HG03378 (cell line): Measurements from ENCODE around the gene RIN3.
A peak's percentile ranks its signal among the peaks of the same experiment; 100 is the strongest.
"Not testable (repeated sequence)": the region's sequence is repeated elsewhere in the genome, so short reads cannot be mapped to it uniquely, and the experiment has no call there.

Experiments
- ATAC-seq: cut with Tn5 transposase; IDR thresholded peaks from one replicate; pipeline ENCODE4 v1.9.1; 2021; ENCODE audit warnings: mild to moderate bottlenecking, moderate library complexity; ENCODE audit not compliant: unreplicated experiment

The RIN3 gene

DNA sequence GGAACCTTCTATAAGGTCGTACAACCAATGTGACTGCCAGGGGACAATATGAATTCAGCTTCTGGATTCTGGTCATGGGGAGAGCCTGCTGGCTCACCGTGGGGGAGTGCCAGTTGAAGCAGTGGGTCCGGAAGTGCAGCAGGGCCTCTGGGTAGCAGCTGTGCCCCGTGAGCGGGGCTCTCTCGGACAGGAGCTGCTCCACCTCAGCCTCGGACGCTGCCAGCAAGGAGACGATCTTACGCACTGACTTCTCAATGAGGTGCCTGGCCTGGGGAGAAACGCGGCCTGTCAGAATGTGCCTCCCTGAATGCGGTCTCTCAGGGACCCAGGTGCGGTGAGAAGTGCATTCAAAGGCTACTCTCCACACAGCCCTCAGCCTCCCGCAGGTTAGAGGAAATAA is 192.8 kb downstream of the RIN3 start:
- no peak for ATAC-seq

DNA sequence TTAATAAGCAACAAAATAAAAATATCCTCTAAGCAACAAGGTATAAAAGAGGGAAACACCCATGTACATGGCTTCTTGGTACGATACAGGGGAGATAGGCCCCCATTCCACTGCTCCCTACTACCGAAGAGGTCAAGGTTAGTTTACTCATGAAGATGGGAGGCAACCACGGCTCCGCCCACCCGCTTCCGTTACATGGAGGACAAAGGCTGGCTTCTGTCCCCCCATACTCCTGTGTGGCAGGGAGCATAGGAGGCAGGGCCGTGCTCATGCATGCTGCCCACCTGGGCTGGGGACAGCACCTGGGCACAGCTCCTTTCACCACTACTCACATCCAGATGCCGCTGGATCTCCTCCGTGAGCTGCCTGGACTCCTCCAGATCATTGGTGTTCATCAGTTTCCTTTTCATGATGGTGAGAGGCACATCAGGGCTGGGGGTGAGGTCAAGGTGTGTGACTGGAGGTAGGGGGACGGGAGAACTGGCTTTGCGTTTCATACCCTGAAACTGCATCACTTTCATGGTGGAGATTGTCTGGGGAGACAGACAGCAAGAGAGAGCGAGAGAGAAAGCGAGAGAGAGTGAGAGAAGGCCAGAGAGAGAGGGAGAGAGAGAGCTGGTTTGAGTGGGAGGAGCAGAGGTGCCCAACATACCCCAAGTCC is 195.9 kb downstream of the RIN3 start:
- no peak for ATAC-seq

DNA sequence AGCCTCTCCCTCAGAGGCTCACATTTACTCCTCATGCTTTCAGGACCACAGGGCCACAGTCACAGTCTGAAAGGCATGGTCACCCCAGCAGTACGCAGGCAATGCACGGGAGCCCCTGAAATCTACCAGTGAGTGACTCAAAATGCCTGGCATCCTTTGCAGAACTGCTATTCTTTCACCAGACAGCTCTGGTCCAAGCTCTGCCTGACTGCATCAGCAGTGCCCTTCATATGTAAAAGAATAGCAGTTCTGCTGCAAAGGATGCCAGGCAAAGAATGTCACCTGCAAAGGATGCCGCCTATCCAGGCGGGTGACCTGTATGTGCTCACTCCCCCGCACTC is 196.4 kb downstream of the RIN3 start:
- ATAC-seq: no peak

DNA sequence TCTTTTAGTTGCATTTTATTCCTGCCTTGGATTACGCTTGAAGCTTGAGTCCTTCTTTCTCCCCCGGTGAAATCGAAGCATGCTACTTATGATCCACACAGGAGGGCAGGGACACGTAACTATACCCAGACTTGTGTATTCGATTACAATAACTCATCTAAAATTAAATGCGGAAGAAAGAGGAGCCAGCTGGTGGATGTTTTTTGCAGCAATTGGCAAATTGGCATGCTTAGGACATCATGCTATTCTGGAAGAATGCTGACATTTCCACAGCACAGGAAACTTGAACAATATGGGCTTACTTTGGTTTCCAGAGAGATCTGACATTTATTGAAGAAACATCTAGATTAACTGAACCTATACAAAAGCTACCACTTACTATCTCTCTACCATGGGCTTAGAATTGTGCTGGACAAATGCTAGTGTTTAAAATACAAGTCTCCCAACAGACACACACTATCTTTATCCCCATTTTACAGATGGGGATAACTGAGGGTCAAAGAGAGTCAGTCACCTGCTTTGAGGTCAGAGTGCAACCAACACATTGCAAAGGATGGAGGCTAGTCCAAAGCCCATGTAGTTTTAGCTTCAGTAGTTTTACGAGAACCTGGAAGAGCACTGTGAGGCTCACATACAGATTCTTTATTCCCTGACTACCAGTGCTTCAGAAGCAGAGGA is 198.5 kb downstream of the RIN3 start:
- ATAC-seq: no peak

DNA sequence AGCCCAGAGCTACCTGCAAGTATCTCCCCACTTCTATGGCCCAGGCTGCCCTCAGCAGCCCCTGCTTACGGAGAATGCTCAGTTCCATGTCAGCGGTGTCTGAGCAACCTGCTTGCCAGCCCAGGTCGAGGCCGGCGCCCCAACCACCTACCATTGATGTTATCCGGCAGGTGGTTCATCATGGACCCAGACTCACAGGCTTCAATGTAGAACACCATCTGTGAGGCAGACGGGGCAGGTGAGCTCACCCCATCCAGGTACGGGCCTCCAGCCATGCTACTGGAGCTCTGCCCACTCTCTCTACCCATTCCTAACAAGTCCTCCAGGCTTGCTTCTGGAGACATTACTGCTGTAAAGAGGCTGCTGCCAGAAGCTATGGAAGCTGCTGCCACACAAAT is 199.1 kb downstream of the RIN3 start:
- no peak for ATAC-seq

DNA sequence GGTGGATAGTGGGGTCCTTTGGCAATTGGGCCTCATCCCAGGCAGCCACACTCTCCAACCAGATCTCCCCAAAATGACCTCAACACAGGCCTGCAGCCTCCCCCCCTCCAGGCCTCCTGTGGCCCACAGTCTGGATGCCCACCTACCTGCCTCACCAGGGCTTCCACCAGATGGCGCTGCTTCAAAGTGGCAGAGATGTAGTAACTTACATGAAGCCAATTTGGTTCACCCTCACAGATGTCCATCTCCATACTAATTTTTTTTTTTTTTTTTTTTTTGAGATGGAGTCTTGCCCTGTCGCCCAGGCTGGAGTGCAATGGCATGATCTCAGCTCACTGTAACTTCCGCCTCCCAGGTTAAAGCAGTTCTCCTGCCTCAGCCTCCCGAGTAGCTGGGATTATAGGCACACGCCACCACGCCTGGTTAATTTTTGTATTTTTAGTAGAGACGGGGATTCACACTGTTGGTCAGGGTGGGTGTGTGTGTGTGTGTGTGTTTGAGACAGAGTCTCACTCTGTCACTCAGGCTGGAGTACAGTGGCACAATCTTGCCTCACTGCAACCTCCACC is 201.2 kb downstream of the RIN3 start:
- ATAC-seq: not testable (repeated sequence)

DNA sequence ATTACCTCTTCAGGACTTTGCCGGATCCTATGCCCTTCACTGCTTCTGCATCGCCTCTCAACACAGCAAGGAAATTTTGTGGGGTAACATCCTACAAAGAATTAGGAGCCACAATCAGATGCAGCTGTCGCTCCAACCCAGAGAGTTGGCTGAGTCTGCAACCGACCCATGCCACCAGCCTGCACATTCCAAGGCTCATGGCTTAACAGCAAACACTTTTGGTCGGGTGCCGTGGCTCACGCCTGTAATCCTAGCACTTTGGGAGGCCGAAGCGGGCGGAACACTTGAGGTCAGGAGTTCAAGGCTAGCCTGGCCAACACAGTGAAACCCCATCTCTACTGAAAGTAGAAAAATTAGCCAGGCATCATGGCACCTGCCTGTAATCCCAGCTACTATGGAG is 202.6 kb downstream of the RIN3 start:
- ATAC-seq: no peak

DNA sequence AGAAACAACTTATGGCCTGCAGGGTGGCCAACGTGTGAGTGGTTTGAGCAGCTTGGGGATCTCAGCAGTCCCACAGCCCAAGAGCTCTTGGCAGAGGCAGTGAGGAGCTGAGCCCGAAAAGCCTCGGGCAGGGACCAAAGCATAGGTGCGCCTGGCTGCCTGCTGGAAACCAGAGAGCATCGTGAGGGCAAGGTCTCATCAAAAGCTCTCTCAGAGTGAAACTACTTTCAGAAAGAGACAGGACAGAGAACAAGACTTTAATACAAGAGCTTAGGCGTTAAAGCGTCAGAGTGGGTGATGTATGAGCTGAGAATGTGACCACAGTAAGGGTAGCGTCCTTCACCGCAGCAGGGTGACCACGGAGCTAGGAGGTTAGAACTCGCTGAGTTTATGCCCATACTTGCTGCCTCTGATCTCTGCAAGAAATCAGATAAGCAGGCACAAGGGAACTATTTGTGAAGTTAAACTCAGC is 204.0 kb downstream of the RIN3 start:
- no peak for ATAC-seq

DNA sequence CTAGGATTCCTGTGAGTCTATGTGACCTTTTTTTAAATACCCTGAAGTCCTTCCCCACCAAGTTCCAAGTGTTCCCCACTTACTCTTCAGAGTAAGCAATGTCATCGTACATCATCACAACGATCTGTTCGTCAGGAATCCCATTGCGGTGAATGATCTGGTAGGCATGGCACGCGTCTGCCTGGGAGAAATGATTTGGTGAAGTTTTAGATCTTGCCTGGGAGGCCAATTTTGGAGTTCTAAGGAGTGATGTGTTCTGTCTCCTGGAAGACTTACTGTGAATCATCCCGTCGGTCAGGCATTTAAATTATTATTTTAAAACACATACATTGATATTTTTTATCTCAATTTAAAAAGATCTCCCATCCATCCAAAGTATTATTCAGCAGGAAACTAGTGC is 205.1 kb downstream of the RIN3 start:
- ATAC-seq: no peak

DNA sequence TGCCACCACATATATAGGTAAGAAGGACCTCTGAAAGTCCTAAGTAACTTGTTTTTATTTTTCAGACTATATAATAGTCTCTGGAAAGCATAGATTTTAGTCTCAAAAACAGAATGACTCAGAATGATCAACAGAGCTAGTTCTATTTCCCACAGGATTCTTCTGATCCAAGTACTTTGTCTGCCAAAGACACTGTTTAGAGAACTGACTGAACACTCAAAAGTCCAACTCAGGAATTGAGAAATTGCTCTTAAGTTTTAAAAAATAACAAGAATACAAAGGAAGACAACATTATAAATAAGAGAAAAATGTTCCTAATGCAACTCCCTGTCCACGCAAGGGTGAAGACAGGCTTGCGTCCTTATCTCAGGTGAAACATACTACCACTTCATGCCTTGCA is 205.8 kb downstream of the RIN3 start:
- ATAC-seq: no peak

DNA sequence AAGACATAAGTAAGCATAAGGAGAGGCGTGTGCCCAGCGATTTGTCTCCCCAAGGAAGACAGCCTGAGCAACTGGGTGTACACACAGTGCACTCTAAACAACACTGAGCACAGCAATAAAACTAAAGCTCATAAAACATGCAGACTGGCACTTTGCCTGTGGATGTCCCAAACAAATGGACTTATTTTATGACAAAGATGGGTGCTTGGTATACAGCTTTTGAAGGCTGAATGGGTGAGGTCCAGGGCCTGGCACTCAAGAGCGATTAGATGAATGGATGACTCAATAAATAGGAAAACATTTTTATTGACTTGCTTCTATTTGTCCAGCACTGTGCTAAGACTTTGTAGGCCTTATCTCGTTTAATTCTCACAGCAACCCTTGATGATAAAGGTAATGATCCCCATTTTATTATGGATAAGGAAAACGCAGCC is 206.3 kb downstream of the RIN3 start:
- no peak for ATAC-seq

DNA sequence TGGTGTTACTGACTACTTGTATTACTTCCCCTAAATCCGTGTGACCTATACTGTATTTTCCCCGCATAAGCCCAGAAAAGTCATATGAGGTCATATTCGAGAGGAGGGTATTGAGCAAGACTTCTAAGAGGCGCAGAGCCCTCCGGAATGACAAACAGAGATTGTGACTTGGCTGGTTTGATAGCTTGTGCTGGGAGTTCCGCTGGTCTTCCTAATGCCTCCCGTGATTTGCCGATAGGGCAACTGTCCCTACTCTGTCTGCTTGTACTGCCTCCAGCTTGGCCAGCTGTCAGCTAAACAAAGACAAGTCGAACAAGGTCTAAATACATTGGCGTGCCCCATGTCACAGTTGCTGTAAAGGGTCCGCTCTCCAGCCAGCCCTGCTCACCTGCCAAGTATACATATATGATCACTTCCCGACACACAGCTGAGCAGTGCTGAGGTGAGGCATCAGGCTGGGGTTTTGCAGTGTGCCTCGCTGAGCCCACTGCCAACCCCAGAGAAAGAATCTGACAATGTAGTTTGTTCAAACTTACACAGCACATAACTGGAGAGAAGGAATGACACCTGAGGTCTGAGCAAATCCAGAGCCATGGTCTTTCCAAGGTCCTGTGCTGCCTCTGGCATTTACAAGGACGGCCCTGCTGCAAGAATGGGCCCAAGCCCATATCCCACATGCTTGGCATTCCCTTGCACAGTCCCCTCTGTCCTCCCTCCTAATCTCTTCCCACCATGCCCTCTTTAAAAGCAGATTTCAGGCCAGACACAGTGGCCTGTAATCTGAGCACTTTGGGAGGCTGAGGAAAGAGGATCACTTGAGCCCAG is 211.1 kb downstream of the RIN3 start:
- no peak for ATAC-seq

DNA sequence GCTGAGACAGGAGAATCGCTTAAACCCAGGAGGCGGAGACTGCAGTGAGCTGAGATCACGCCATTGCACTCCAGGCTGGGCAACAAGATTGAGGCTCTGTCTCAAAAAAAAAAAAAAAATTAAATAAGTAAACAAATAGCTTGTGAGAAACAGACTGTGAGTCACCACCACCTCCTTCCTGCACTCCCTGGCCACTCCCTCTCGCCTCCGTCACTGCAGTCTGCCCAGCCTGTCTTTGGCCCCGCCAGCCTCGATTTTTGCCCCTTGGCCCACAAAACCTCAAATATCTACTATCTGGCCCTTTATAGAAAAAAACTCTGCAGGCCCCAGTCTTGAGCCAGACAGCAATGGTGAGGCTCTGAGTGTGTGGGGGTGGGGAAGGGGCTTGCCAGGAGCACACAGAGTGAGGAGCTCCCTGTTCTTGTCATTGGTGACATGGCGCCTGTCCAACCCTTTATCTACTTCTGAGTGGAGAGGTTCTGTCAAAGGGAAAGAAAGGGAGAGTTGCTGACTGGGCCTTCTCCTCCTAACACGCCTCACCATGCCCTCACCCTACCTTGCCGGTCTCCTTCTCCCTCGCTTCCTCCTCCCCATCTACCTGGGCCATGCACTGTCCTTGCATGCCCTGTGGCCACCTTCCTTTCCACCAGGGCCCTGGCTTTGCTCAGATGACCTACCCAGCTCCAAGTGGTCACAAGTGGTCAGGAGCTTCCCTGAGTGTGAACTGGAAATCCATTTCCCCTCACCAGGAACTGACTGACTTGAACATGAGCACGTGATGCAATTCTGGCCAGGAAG is 212.8 kb downstream of the RIN3 start:
- ATAC-seq: no peak

DNA sequence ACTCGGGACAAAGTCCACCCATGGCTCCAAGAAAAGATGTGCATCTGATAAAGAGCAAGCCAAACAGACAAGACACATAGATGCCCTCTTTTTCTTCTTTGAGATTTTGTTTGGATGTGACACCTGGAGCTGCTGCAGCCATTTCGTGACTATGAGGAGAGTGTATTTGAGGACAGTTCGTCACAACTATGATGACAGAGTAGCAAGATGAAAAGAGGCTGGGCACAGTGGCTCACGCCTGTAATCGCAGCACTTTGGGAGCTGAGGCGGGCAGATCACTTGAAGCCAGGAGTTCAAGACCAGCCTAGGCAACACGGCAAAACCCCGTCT is 213.3 kb downstream of the RIN3 start:
- no peak for ATAC-seq

DNA sequence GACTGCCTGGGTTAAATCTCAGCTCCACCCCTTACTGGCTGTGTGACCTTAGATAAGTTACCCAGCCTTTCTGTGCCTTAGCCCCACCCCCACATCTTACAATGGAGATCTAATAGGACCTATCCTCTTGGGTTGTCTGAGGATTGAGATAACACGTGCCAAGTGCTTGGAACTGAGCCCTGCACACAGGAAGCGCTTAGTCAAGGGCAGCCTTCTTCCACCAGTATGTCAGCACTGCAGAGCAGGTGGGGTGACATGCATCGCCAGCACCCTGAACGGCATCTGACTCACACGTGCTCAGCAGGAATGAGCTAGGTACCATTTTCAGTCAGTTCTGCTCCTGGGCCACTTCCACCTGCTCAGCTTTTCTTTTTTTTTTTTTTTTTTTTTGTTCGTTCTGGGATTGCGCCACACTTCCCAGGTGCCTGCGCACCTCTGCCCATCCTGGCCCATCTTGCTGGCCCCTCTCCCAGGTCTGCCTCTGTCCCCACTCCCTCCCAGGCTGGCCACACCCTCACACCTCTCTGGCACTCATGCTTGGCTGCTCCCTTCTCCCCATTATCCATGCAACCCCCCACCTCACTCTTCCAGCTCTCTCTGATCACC is 215.3 kb downstream of the RIN3 start:
- ATAC-seq: peak; percentile 48

DNA sequence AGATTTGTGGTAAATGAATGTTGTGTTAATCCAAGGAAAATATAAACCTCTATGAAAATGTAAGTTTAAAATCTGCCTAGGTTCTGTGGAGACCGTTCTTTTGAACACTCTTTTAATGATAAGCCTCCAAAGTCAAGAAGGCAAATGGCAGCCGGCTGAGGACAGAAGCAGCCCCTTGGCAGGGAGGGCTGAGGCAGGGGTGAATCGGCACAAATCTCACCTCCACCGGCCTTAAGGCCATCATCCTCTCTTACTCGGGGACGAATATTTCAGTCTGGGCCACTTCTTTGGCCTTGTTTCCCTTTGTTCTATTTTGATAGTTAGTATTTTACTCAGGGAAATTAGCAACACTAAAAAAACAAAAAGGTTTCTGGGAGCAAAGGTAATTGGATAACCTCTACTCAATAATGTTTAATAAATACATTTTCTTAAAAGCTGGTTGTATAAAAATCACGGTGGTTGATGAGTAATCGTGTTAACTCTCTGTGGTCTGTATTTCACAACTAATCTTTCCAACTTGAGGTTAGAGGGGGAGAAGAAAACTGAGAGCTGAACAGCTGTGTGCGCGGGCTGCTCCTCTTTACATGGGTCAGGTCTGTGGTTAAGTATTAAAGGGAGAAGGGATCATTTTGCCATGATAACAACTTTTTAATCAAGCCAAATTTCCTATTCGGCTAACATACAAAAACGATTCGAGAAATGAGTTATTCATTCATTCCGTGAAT is 216.2 kb downstream of the RIN3 start:
- ATAC-seq: peak; percentile 52

DNA sequence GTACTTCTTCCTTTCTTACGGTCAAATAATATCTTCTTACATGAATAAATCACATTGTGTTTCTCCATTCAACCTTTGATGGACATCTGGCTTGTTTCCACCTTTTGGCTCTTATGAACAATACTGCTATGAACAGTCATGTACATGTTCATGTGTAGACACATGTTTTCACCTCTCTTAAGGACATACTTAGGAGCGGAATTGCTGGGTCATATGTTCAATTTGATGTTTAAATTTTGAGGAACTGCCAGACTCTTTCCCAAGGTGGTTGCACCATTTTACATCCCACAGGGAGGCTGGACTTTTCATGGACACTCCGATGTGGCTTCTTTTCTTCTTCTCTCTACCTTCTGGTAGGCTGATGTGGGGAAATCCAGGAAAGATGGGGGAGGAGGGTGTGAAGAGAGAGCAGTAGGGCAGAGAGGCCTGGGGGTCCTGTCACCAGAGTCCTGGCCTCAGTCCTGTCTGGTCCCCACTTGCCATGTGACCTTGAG is 218.1 kb downstream of the RIN3 start:
- ATAC-seq: no peak

DNA sequence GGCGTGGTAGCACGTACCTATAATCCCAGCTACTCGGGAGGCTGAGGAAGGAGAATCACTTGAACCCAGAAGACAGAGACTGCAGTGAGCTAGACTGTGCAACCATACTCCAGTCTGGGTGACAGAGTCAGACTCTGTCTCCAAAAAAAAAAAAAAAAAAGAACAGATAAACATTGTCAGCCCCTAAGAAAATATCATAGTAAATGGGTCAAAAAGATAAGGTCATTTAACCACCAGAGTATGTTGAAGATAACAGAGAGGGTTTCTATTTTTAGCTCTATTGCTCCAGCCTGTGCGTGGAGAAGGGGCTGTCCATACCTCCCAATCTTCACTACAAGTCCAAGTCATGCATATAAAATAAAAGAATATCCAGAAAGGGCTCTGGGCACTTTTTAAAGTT is 219.4 kb downstream of the RIN3 start:
- no peak for ATAC-seq

DNA sequence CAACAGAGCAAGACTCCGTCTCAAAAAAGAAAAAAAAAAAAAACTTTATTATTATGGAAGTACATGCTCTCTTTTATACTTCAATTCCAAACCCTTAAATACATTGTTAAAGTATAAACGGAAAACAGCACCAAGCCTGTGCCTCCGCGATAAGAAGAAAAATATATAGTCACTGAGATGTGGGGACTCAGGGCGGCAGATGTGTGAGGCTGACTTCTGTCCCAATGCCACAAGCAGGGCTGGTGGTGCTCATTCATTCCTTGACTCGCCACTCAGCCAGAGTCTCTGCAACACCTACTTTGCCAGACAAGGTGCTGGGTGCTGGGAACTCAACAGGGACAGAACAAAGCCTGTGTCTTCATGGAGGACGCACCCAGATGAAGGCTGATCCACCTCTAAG is 221.0 kb downstream of the RIN3 start:
- ATAC-seq: no peak

DNA sequence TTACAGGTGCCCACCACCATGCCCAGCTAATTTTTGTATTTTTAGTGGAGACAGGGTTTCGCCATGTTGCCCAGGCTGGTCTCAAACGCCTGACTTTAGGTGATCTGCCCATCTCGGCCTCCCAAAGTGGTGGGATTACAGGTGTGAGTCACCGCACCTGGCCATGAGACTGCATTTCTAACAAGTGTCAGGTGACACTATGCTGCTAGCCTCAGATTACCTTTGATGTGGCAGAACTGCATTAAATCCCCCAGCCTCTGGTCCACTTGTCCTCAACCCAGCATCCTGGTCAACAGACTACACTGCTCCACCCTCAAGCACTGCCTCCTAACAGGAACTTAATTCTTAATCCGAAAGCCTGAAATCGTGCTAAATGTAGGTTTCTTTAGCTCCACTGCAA is 221.8 kb downstream of the RIN3 start:
- ATAC-seq: no peak
